Measurements from ENCODE around the gene ERBB2.

ERBB2 gene

GRCh38 chr17:39739885-39740356 lies 40.1 kb downstream of the ERBB2 start:
- no peaks in the 10 kb centered on the region for H3K27me3 ChIP-seq (ENCODE audit: insufficient read depth, low read length, poor library complexity, severe bottlenecking)
- no peak overlapping the region for H3K4me2 ChIP-seq (ENCODE audit: low read depth, low read length, poor library complexity, severe bottlenecking)

GRCh38 chr17:39740357-39741111 lies 40.7 kb downstream of the ERBB2 start:
- H4K20me1 ChIP-seq (ENCODE audit: insufficient read depth, low read length, poor library complexity, severe bottlenecking), result no peaks in the 10 kb centered on the region
- no peaks in the 10 kb centered on the region for H3K4me1 ChIP-seq (ENCODE audit: insufficient read depth, low read length, poor library complexity, severe bottlenecking)
- H3K36me3 ChIP-seq (ENCODE audit: insufficient read depth, low read length), result no peaks in the 10 kb centered on the region
- no peak overlapping the region for H3K4me3 ChIP-seq (ENCODE audit: low read length, poor library complexity, severe bottlenecking)
- no peaks in the 10 kb centered on the region for H3K9me2 ChIP-seq (replicated peaks; ENCODE audit: low read depth, low read length)
- H3K9me3 ChIP-seq (ENCODE audit: insufficient read depth, low read depth, low read length), result no peaks in the 10 kb centered on the region
- no peak for TF ChIP-seq CTCF (conservative IDR thresholded peaks at IDR 0.05; ENCODE audit: low read length)
- TF ChIP-seq EZH2phosphoT487 (IDR thresholded peaks at IDR 0.05; ENCODE audit: borderline replicate concordance), result no peak
- H3K27me3 ChIP-seq (ENCODE audit: insufficient read depth, low read length, poor library complexity, severe bottlenecking), result no peaks in the 10 kb centered on the region
- H2AFZ ChIP-seq (ENCODE audit: low read length), result no peak overlapping the region
- no peaks in the 10 kb centered on the region for H3K79me2 ChIP-seq (ENCODE audit: insufficient read depth, low read length)
- no peaks in the 10 kb centered on the region for H3F3A ChIP-seq (ENCODE audit: low read depth)
- H3K4me2 ChIP-seq (ENCODE audit: low read depth, low read length, poor library complexity, severe bottlenecking), result no peak overlapping the region
- no peak overlapping the region for H3K9ac ChIP-seq (ENCODE audit: low read depth, low read length, poor library complexity, severe bottlenecking)

More at GRCh38 chr17:39739885-39740356, 40.1 kb downstream of the ERBB2 start:
- Histone ChIP-seq H2AFZ (ENCODE audit: low read length) (no peak overlapping the region), H3K9me3 (ENCODE audit: insufficient read depth, low read depth, low read length) (no peaks in the 10 kb centered on the region), H3K9me2 (replicated peaks; ENCODE audit: low read depth, low read length) (no peaks in the 10 kb centered on the region), H3K36me3 (ENCODE audit: insufficient read depth, low read length) (no peaks in the 10 kb centered on the region), H3F3A (ENCODE audit: low read depth) (no peaks in the 10 kb centered on the region), H3K9ac (ENCODE audit: low read depth, low read length, poor library complexity, severe bottlenecking) (no peak overlapping the region), H3K79me2 (ENCODE audit: insufficient read depth, low read length) (no peaks in the 10 kb centered on the region), H4K20me1 (ENCODE audit: insufficient read depth, low read length, poor library complexity, severe bottlenecking) (no peaks in the 10 kb centered on the region), H3K4me1 (ENCODE audit: insufficient read depth, low read length, poor library complexity, severe bottlenecking) (no peaks in the 10 kb centered on the region), H3K4me3 (ENCODE audit: low read length, poor library complexity, severe bottlenecking) (no peak overlapping the region)
- TF ChIP-seq CTCF (conservative IDR thresholded peaks at IDR 0.05; ENCODE audit: low read length) (no peak), EZH2phosphoT487 (IDR thresholded peaks at IDR 0.05; ENCODE audit: borderline replicate concordance) (no peak)

DNA sequence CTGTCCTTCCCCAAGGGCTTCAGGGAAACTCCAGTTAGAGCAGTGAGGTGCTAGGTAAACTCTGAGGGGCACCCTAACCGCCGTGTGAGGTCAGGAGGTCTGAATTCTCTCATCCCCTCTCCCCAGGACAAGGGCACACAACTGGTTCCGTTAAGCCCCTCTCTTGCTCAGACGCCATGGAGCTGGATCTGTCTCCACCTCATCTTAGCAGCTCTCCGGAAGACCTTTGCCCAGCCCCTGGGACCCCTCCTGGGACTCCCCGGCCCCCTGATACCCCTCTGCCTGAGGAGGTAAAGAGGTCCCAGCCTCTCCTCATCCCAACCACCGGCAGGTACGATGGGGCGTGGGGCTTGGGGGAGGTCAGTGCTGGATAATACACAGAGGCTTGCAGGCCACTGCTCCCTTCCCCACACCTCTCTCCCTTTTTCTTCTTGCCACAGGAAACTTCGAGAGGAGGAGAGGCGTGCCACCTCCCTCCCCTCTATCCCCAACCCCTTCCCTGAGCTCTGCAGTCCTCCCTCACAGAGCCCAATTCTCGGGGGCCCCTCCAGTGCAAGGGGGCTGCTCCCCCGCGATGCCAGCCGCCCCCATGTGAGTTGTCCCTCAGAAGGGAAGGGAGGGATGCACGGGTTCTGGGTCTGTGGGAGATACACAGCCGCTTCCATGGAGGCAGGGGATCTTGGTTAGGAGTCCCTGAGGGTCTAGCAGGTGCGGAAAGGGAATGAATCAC lies 42.4 kb downstream of the ERBB2 start:
- H3K9me2 ChIP-seq (replicated peaks; ENCODE audit: low read depth, low read length), result no peaks in the 10 kb centered on the region
- H2AFZ ChIP-seq (ENCODE audit: low read length), result no peak overlapping the region
- H3K27me3 ChIP-seq (ENCODE audit: insufficient read depth, low read length, poor library complexity, severe bottlenecking), result no peaks in the 10 kb centered on the region
- H3K4me3 ChIP-seq (ENCODE audit: low read length, poor library complexity, severe bottlenecking), result no peak overlapping the region
- H3K4me1 ChIP-seq (ENCODE audit: insufficient read depth, low read length, poor library complexity, severe bottlenecking), result no peaks in the 10 kb centered on the region
- H3F3A ChIP-seq (ENCODE audit: low read depth), result no peaks in the 10 kb centered on the region
- no peaks in the 10 kb centered on the region for H3K79me2 ChIP-seq (ENCODE audit: insufficient read depth, low read length)
- H3K36me3 ChIP-seq (ENCODE audit: insufficient read depth, low read length), result no peaks in the 10 kb centered on the region
- no peaks in the 10 kb centered on the region for H3K9me3 ChIP-seq (ENCODE audit: insufficient read depth, low read depth, low read length)
- no peak overlapping the region for H3K4me2 ChIP-seq (ENCODE audit: low read depth, low read length, poor library complexity, severe bottlenecking)
- no peak overlapping the region for H3K9ac ChIP-seq (ENCODE audit: low read depth, low read length, poor library complexity, severe bottlenecking)
- TF ChIP-seq EZH2phosphoT487 (IDR thresholded peaks at IDR 0.05; ENCODE audit: borderline replicate concordance) (no peak), CTCF (conservative IDR thresholded peaks at IDR 0.05; ENCODE audit: low read length) (no peak)
- H4K20me1 ChIP-seq (ENCODE audit: insufficient read depth, low read length, poor library complexity, severe bottlenecking), result no peaks in the 10 kb centered on the region
